Effector memory CD4-positive, alpha-beta T cell (primary cell): ENCODE results near the gene STOX1.

ENCODE experiments used
- DNase-seq, 3 donors: peaks; one replicate each; pipeline ENCODE4 v3.0.0-alpha.2; 2020
- H3K27ac ChIP-seq: 2 replicates; pipeline ENCODE4 v1.7.0; 2013; ENCODE audit warnings: mild to moderate bottlenecking, low read length, moderate library complexity; ENCODE audit not compliant: insufficient read depth, poor library complexity, severe bottlenecking
- H3K27me3 ChIP-seq: replicated peaks from 2 replicates; pipeline ENCODE4 v1.7.0; 2013; ENCODE audit warnings: mild to moderate bottlenecking, low read length; ENCODE audit not compliant: insufficient read depth, control insufficient read depth, poor library complexity, severe bottlenecking
- H3K36me3 ChIP-seq: 2 replicates; pipeline ENCODE4 v1.7.0; 2013; ENCODE audit warnings: mild to moderate bottlenecking, low read length, moderate library complexity; ENCODE audit not compliant: control insufficient read depth, insufficient read depth
- H3K4me1 ChIP-seq: 2 replicates; pipeline ENCODE4 v1.7.0; 2013; ENCODE audit warnings: low read length, mild to moderate bottlenecking; ENCODE audit not compliant: control insufficient read depth, insufficient read depth, poor library complexity, severe bottlenecking
- H3K4me3 ChIP-seq: 2 replicates; pipeline ENCODE4 v1.7.0; 2013; ENCODE audit warnings: low read length, low read depth, mild to moderate bottlenecking; ENCODE audit not compliant: insufficient read depth, poor library complexity, severe bottlenecking
- H3K9me3 ChIP-seq: 2 replicates; pipeline ENCODE4 v1.7.0; 2013; ENCODE audit warnings: mild to moderate bottlenecking, low read length, moderate library complexity; ENCODE audit not compliant: control insufficient read depth

The STOX1 gene

DNA sequence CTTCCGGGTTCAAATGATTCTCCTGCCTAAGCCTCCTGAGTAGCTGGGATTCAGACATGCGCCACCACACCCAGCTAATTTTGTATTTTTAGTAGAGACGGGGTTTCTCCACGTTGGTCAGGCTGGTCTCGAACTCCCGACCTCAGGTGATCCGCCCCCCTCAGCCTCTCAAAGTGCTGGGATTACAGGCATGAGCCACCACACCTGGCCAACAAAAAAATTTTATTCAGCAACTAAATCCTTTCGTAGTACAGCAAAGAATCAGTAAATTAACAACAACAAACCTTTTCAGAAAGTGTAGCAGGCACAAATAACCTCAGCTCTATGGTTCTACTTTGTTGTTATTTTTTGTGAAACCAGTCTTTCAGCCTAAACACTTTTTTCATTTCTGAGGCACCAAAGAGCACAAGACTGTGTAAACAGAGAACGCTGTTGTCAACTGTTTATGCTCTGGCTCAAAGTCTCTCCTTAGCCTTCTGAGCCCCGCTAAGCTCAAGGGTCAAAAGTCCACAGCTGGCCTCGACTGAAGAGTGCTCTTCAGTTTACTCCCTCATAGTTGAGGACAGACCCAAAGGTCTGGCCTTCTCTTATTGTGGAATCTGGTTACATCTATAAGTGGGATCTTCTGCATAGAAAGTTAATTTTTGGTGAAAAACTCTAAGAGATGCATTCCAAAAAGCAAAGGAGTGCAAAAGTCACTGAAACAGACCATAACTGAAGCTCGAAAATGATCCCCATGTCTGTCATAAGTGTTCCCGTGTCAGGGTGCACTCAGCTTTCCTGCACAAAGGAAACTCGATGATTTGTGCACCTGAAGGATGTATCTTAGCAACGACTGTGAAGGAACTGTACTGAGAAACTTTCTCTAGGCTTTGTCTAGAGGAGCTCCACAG, 49.2 kb downstream of the STOX1 start:
- no peak overlapping the region for H3K4me3 ChIP-seq
- no peaks in the 10 kb centered on the region for H3K27me3 ChIP-seq

DNA sequence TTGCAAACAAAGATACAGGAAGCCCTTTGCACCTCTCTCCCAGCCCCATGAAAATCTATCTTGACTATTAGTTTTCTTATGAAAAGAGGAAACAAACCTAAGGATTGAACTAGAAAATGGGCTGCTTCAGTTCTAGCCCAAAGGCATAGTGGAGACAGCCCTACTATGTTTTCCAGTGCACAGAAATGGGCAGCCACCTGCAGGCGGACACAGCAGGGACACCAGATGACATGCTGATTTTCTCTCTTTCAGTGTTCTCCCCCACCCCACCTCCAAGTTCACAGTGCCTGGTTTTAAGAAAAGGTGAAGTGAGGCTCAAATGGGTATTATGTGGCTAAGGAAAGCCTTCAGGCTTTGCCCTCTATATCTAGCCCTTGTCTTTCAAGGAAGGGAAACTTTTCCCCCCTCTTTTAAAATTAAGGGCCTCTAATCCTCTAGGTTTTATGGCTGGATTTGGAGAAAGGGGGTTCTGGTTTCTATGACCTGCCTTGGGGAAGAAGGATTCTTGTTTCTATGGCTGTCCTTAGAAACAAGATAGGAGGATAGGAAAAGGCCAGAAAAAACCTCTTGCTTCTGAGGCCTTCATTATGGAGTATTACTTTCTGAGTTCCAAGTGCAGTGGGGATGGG, 50.3 kb downstream of the STOX1 start:
- no peaks in the 10 kb centered on the region for H3K9me3 ChIP-seq
- H3K4me1 ChIP-seq: no peaks in the 10 kb centered on the region
- H3K36me3 ChIP-seq: no peaks in the 10 kb centered on the region
- H3K4me3 ChIP-seq: no peak overlapping the region
- no peak overlapping the region for H3K27ac ChIP-seq
- no peak for DNase-seq
- H3K27me3 ChIP-seq: no peaks in the 10 kb centered on the region

More for the DNA sequence above, 49.2 kb downstream of the STOX1 start:
- no peak overlapping the region for H3K27ac ChIP-seq
- H3K4me1 ChIP-seq: no peaks in the 10 kb centered on the region
- no peaks in the 10 kb centered on the region for H3K36me3 ChIP-seq
- no peak for DNase-seq
- no peaks in the 10 kb centered on the region for H3K9me3 ChIP-seq

DNA sequence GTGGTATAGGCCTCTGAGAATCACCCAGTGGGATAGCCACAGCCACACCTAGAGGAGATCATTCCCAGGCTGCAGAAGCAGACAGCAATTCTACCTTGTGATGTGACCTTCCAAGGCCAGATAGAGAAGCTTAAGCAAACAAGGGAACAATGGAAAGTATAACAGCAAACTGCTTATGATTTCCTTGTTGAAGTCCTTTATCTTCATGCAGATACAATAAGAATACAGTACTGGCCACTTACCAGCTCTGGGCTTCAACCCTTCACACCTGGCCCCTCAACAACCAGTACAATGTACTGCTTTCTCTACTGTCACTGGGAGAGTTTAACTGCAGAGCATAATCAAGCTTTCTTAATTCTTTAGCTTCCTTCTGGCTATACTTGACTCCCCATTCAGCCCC, 51.2 kb downstream of the STOX1 start:
- DNase-seq: no peak
- H3K4me3 ChIP-seq: no peak overlapping the region
- H3K27me3 ChIP-seq: no peaks in the 10 kb centered on the region
- no peaks in the 10 kb centered on the region for H3K36me3 ChIP-seq
- no peaks in the 10 kb centered on the region for H3K4me1 ChIP-seq
- H3K9me3 ChIP-seq: no peaks in the 10 kb centered on the region
- no peak overlapping the region for H3K27ac ChIP-seq

DNA sequence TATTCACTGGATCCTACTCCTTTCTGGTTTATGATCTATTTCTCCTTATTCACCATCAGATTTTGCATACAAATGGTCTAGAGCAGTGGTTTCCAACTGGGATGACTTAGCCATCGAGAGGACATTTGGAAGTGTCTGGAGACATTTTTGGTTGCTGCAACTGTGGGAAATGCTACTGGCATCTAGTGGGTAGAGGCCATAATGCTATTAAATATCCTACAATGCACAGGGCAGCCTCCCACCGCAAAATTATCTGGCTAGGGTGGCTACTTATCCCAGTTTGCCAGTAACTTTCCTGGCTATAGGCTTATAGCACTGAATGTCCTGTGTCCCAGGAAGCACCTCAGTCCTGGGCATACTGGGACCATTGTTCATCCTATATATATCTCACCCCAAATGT, 52.3 kb downstream of the STOX1 start:
- Histone ChIP-seq H3K4me3 (no peak overlapping the region), H3K27me3 (no peaks in the 10 kb centered on the region), H3K4me1 (no peaks in the 10 kb centered on the region), H3K36me3 (no peaks in the 10 kb centered on the region), H3K27ac (no peak overlapping the region), H3K9me3 (no peaks in the 10 kb centered on the region)
- DNase-seq: no peak

DNA sequence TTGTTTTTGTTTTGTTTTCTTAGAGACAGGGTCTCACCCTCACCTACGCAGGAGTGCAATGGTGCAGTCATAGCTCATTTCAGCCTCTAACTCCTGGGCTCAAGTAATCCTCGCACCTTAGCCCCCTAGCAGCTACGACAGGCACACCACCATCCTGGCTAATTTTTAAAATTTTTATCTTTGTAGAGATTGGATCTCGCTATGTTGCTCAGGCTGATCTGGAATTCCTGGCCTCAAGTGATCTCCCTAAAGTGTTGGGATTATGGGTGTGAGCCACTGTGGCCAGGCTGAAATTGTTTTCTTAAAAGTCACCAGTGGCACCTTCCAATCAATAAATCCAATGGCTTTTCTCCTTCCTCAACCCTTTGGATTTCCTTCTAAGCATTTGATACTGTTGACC, 52.9 kb downstream of the STOX1 start:
- DNase-seq: no peak
- Histone ChIP-seq H3K9me3 (no peaks in the 10 kb centered on the region), H3K36me3 (no peaks in the 10 kb centered on the region), H3K4me1 (no peaks in the 10 kb centered on the region), H3K27me3 (no peaks in the 10 kb centered on the region), H3K27ac (no peak overlapping the region), H3K4me3 (no peak overlapping the region)

DNA sequence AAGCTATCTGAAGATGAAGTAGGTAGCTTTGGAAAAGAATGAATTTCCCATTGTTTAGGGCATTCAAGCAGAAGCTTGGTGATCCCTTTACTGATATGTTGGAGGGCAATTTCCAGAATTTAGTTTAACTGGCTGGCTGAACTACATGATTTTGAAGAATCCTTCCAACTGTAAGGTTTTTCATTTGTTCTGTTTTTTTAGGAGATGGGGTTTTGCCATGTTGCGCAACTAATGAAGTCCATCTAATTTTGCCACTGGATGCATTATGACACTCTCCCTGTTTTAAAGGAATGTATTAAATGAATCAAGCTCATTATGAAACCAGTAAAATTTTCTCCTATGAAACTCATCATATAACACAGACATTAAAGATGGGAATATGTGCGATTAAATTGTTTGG, 67.7 kb downstream of the STOX1 start:
- no peak overlapping the region for H3K4me3 ChIP-seq
- no peak for DNase-seq
- no peaks in the 10 kb centered on the region for H3K36me3 ChIP-seq
- H3K9me3 ChIP-seq: no peaks in the 10 kb centered on the region
- H3K27ac ChIP-seq: no peak overlapping the region
- H3K27me3 ChIP-seq: no peaks in the 10 kb centered on the region
- H3K4me1 ChIP-seq: no peaks in the 10 kb centered on the region

DNA sequence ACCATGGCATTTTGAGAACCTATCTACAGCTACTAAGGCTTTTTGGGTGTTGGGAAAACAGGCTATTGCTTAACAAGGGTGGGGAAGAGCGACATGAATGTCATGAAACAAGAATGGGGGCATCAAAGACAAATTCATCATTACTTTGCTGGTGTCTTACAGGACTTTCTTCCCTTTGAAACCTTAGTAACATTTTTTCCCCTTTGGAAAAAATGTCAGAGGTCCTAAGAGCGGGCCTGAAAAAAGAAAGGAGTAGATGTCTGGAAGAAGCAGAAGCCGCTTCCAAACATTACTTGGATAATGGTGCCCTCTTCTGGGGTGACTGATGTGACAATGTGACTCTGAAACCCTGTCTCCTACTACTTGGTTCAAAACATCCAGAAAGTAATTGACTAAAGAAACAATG, 70.0 kb downstream of the STOX1 start:
- no peaks in the 10 kb centered on the region for H3K36me3 ChIP-seq
- H3K4me1 ChIP-seq: peaks cover 12% of the 10 kb centered on the region
- no peak overlapping the region for H3K4me3 ChIP-seq
- no peaks in the 10 kb centered on the region for H3K27me3 ChIP-seq
- H3K27ac ChIP-seq: no peak overlapping the region
- DNase-seq: no peak
- no peaks in the 10 kb centered on the region for H3K9me3 ChIP-seq

DNA sequence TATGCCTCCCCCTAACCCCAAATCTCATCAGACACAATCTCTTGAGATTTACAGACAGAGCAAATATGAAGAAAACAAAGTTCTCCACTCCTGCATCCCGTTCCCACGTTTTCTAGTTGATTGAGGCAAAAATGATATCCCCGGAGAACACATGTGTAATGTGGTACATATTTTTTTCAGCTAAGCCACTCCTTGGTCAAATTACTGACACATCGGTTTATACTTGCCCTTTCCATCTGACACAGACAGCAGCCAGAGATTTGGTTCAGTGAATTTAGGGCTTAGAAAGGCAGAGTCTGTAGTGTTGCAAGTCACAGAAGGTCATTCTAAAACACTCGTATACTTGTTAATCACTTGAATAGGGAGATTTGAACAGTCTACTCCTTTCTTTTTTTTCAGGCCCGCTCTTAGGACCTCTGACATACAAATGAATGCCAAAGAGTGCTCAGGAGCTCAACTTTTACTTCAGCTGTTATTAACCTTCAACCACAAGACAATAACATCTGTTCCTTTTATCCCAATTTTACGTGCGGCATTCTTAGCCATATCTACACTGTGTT, 71.9 kb downstream of the STOX1 start:
- Histone ChIP-seq H3K4me3 (no peak overlapping the region), H3K4me1 (peaks cover 16% of the 10 kb centered on the region), H3K9me3 (no peaks in the 10 kb centered on the region), H3K36me3 (no peaks in the 10 kb centered on the region), H3K27ac (no peak overlapping the region), H3K27me3 (no peaks in the 10 kb centered on the region)
- DNase-seq: no peak

DNA sequence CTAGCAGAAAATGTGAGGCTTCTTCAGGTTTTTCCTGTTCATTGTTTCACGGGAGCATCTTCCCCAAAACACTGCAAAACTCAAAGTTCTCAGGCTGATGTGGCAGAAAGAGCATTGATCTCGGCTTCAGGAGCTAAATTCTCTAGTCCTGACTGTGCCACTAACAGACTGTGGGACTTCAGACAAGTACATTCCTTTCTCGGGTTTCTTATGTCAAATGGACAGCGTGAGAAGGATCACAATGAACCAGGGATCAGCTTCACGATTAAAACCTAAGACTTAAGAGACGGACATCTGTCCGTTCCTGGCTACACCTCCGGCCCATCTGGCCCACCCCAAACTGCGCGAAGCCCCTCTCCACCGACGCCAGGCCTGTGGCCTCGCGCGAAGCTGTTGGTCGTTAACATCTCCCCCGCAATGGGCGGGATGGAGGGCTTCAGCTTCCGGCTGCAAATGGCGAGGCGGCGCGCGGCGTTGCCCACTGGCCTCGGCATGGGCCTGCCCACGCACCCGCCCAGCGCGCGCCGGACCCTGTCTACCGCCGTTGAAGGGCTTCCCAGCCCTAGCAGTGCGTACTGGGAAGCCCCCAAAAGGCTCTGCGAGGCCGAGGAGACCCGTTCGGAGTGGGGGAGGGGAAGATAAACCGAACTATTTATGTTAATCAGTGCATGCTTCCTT, 73.2 kb downstream of the STOX1 start:
- peaks cover 16% of the 10 kb centered on the region for H3K4me1 ChIP-seq
- H3K27ac ChIP-seq: peak overlapping the region; percentile 97
- H3K9me3 ChIP-seq: no peaks in the 10 kb centered on the region
- peak overlapping the region; percentile 64 for H3K4me3 ChIP-seq
- no peaks in the 10 kb centered on the region for H3K36me3 ChIP-seq
- no peaks in the 10 kb centered on the region for H3K27me3 ChIP-seq
- no peak for DNase-seq
